Peyer's patch (tissue), 4 donors: ENCODE data around the gene ZNF394.

Source experiments
- POLR2A ChIP-seq, 2 donors: fragments of 450-650 bp; IDR thresholded peaks; one replicate each; pipeline ENCODE4 v1.5.1; 2017; ENCODE audit warnings: antibody characterized with exemption in 2 of 2, mild to moderate bottlenecking in 2 of 2, moderate library complexity in 2 of 2
- TF ChIP-seq, protein P1 (sequence below), 6 experiments: fragments of 450-650 bp in 4 of 6; fragments of 200-600 bp in 2 of 6; sonication (generic) in 1 of 6; IDR thresholded peaks; one replicate each; pipeline ENCODE4 v1.5.1; 2017 to 2019; ENCODE audit warnings: antibody characterized with exemption in 6 of 6, mild to moderate bottlenecking in 3 of 6, moderate library complexity in 1 of 6

DNA sequence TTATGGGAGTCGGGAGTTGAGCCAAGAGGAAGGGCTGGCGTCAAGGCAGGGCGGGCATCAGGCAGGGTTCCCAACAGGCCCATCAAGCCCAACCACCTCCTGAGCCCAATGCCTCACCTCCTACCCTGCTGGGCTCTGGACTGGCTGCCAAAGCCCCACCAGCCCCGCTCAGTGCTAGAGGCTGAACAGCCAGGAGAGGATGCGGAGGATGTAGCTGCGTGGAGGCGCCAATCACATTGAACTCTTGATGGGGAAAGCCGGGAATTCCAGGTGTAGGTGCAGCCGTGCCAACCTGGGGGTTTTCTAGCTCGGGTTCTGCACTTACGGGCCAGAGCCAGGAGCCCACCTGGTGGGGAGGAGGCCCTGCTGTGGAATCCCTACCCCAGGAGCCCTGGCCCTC, 47.0 kb downstream of the ZNF394 start:
- TF ChIP-seq, protein P1, sequence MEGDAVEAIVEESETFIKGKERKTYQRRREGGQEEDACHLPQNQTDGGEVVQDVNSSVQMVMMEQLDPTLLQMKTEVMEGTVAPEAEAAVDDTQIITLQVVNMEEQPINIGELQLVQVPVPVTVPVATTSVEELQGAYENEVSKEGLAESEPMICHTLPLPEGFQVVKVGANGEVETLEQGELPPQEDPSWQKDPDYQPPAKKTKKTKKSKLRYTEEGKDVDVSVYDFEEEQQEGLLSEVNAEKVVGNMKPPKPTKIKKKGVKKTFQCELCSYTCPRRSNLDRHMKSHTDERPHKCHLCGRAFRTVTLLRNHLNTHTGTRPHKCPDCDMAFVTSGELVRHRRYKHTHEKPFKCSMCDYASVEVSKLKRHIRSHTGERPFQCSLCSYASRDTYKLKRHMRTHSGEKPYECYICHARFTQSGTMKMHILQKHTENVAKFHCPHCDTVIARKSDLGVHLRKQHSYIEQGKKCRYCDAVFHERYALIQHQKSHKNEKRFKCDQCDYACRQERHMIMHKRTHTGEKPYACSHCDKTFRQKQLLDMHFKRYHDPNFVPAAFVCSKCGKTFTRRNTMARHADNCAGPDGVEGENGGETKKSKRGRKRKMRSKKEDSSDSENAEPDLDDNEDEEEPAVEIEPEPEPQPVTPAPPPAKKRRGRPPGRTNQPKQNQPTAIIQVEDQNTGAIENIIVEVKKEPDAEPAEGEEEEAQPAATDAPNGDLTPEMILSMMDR (IDR thresholded peaks at IDR 0.05) = no peak
- TF ChIP-seq POLR2A (IDR thresholded peaks at IDR 0.05) = no peak
